ENCODE data around the gene ARPIN.

Gene ARPIN

DNA sequence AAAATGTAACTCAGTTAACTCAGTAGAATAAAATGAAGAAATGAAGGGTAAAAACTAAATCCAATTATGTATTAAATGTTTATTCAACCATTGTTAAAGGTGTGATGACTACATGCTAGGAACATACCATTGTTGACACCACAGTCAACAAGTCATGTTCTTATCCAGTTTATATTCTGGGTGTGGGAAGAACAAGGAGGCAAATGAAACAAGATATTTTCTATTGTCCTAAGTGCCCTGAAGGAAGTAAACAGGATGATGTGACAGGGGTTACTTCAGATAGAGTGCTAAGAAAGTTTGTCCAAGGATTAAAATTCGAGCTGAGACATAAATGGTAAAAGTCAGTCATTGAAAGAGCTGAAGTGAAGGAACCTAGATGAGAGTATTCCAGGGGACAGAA lies 32.0 kb downstream of the ARPIN start:
- TF ChIP-seq, protein P1, sequence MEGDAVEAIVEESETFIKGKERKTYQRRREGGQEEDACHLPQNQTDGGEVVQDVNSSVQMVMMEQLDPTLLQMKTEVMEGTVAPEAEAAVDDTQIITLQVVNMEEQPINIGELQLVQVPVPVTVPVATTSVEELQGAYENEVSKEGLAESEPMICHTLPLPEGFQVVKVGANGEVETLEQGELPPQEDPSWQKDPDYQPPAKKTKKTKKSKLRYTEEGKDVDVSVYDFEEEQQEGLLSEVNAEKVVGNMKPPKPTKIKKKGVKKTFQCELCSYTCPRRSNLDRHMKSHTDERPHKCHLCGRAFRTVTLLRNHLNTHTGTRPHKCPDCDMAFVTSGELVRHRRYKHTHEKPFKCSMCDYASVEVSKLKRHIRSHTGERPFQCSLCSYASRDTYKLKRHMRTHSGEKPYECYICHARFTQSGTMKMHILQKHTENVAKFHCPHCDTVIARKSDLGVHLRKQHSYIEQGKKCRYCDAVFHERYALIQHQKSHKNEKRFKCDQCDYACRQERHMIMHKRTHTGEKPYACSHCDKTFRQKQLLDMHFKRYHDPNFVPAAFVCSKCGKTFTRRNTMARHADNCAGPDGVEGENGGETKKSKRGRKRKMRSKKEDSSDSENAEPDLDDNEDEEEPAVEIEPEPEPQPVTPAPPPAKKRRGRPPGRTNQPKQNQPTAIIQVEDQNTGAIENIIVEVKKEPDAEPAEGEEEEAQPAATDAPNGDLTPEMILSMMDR (IDR thresholded peaks at IDR 0.05; ENCODE audit: borderline replicate concordance, control extremely low read depth, extremely low read depth, insufficient read depth, missing control alignments): no peak
- no peak for DNase-seq (ENCODE audit: low spot score)
- in situ Hi-C loops (cut with MboI; ENCODE audit: low sequenced_read_pairs, unreplicated experiment): no loop called here

DNA sequence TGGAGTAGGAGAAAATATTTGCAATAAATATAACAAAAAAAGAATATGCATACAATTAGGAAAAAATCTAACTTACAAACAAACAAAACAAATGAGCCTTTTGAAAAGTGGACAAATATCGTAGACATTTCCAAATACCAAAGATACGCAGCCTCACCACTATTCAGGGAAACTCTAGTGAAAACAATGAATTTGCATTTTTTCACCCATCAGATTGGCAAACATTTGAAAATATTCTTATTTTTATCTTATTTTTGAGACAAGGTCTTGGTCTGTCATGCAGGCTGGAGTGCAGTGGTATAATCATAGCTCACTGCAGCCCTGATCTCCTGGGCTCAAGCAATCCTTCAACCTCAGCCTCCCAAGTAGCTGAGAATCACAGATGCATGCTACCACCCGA lies 34.4 kb downstream of the ARPIN start:
- DNase-seq (ENCODE audit: low spot score): no peak
- in situ Hi-C loops (cut with MboI; ENCODE audit: low sequenced_read_pairs, unreplicated experiment): loop anchor here (5.0 kb wide), 1 partner anchor 116 kb away; no protein-coding TSS in a partner anchor
- TF ChIP-seq, protein P1 (IDR thresholded peaks at IDR 0.05; ENCODE audit: borderline replicate concordance, control extremely low read depth, extremely low read depth, insufficient read depth, missing control alignments): no peak

DNA sequence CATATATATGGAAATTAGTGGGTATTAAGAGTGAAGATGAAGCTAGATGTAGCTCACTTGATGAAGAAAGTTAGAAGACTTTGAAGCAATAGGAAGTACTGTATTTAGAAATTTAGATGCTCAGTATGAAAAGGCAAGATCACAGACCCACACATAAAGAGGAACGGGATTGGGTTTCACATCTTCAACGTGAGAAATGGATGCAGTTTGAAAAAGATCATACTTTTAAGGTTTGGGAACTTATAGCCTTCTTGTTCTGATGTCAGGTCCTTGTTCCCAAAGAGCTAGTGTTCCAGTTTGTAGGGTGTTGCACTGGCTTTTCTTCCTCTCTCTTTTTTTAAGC lies 35.7 kb downstream of the ARPIN start:
- no peak for DNase-seq (ENCODE audit: low spot score)
- TF ChIP-seq, protein P1 (IDR thresholded peaks at IDR 0.05; ENCODE audit: borderline replicate concordance, control extremely low read depth, extremely low read depth, insufficient read depth, missing control alignments): no peak
- in situ Hi-C loops (cut with MboI; ENCODE audit: low sequenced_read_pairs, unreplicated experiment): loop anchor here (5.0 kb wide), 1 partner anchor 115 kb away; no protein-coding TSS in a partner anchor

DNA sequence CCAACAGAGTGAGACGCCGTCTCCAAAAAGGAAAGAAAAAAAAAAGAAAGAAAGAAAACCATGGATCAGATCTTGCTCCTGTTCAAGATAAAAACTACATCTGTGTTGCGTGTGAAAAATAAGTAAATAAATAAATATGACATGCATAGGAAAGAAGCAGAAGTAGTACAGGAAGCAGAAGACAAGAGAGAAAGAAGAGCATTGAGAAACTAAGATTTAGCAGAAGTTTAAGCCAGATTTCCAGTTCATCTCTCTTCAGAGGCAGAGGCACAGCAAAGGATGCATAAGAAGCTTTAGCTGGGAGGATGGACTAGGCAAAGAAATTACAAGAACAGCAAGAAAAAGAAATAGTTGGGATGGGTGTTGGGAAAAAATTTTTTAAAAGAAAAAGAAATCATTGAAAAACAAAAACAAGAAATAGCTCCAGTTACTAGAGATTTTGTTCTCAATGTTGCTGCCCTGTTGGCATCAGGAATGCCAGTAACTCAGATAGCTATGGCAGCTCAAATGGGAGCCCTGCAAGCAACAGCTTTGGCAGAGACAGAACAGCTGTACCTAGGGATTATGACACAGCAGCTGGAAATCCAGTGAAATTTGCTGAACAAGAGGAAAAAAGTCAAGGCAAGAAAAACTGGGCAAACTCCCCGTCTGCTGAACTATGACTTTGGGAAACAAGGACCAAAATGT lies 36.2 kb downstream of the ARPIN start:
- DNase-seq (ENCODE audit: low spot score): no peak
- TF ChIP-seq, protein P1 (IDR thresholded peaks at IDR 0.05; ENCODE audit: borderline replicate concordance, control extremely low read depth, extremely low read depth, insufficient read depth, missing control alignments): no peak
- in situ Hi-C loops (cut with MboI; ENCODE audit: low sequenced_read_pairs, unreplicated experiment): loop anchor here (5.0 kb wide), 1 partner anchor 114 kb away; no protein-coding TSS in a partner anchor

DNA sequence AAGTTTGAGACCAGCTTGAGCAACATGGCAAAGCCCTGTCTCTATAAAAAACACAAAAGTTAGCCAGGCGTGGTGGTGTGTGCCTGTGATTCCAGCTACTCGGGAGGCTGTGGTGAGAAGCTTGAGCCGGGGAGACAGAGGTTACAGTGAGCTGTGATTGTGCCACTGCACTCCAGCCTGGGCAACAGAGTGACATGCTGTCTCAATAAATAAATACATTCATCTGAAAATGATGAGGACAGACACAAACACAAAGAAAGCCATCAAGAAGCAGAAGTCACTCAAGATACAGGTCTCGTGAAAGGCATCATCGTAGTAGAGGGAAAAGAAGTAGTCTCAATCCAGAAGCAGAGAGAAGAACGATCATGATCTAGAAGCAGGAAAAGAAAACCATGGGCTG lies 37.0 kb downstream of the ARPIN start:
- TF ChIP-seq, protein P1 (IDR thresholded peaks at IDR 0.05; ENCODE audit: borderline replicate concordance, control extremely low read depth, extremely low read depth, insufficient read depth, missing control alignments): no peak
- in situ Hi-C loops (cut with MboI; ENCODE audit: low sequenced_read_pairs, unreplicated experiment): loop anchor here (5.0 kb wide), 1 partner anchor 113 kb away; no protein-coding TSS in a partner anchor
- no peak for DNase-seq (ENCODE audit: low spot score)

DNA sequence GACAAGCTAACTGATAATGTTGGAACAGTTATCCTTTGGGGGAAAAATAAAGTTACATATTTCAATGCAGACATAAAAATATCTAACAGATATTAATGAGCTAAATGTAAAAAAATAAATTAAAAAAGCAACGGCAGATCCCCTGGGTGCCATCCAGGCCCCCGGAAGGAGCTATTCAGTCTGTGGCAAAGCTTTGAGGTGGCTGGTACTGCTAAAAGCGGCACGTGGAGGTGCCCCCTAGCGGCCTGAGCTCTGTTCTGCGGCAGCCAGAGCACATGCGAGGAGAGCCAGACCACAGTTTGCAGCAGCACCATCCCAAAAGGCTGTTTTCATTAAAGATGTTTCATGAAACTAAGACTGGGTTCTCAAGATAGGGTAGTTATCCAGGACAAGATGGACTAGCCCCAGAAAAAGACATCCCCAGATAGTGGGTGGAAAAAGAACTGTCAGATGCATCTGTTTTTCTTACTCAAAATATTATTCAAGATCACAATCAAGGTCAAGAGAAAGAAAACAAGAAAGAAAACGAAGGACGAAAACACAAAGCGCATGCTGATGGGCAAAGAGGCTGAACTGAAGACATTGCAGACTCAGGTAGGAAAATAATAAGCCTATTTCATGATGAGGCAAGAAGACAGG lies 37.7 kb downstream of the ARPIN start:
- in situ Hi-C loops (cut with MboI; ENCODE audit: low sequenced_read_pairs, unreplicated experiment): loop anchor here (5.0 kb wide), 1 partner anchor 113 kb away; no protein-coding TSS in a partner anchor
- peak; percentile 84 for DNase-seq (ENCODE audit: low spot score)

More for the DNA sequence above, 37.7 kb downstream of the ARPIN start:
- TF ChIP-seq, protein P1 (IDR thresholded peaks at IDR 0.05; ENCODE audit: borderline replicate concordance, control extremely low read depth, extremely low read depth, insufficient read depth, missing control alignments): peak; percentile 94

All from GM13976 (cell line).